G401 (cell line): ENCODE results near the gene LDHD. TPM values are rescaled to one million over a fixed set of nuclear protein-coding genes. Genes with fewer than 3 reads are reported as not detected.

ENCODE experiments used
- DNase-seq: peaks from one replicate; pipeline ENCODE4 v3.0.0-alpha.2; 2015; ENCODE audit warnings: low spot score
- in situ Hi-C: cut with HindIII; loops from 2 replicates; pipeline ENCODE4 v1.10.0; 2016; ENCODE audit warnings: low sequenced_read_pairs, mixed read lengths
- total RNA-seq: library from RNA; depleted of rRNA; stranded (reverse); fragments of >200 nt; shearing (Covaris generic); gene quantifications from 2 replicates; pipeline ENCODE4 v1.2.3, GENCODE V29; 2014

LDHD gene
- total RNA-seq, 1 experiment from 2014 or later, result 3.0 TPM

- no peak for DNase-seq
- in situ Hi-C loops, result no loop called here
These were observed 29.7 kb downstream of the LDHD start for GRCh38 chr16:75086688-75087374.

DNA sequence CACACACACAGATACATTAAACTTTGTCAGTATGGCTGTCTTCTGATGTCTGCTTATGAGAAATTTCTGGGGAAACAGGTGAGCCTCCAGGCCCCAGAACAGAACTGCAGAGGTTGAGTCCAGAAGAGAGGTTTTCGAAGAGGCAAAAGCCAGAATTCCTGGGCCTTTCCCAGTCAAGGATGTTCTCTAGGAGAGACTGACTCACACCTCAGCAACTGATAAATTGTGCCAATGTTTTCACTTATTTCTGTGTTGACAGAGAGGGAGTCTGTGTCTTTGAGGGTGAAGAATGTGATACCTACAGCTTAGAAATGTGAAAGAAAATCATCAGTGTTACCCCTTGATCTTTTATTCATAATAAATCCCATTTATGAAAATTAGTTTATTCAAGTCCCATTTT is 30.3 kb downstream of the LDHD start:
- no peak for DNase-seq
- in situ Hi-C loops, result no loop called here

DNA sequence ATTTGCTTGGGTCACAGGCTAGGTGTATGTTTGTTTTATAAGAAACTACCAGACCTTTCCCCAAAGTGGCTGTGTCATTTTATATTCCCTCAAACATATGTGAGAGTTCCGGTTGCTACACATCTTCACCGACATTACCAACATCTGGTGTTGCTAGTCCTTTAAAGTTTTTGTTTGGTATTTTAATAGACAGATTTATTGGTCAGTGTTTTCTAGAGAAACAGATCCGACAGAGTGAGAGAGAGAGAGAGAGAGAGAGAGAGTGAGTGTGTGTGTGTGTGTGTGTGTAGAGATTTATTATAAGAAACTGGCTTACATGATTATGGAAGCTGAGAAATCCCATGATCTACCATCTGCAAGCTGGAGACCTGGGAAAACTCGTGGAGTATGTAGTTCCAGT is 31.0 kb downstream of the LDHD start:
- no peak for DNase-seq
- in situ Hi-C loops, result no loop called here

- in situ Hi-C loops, result no loop called here
- no peak for DNase-seq
These were observed 32.8 kb downstream of the LDHD start for GRCh38 chr16:75083813-75084212.

DNA sequence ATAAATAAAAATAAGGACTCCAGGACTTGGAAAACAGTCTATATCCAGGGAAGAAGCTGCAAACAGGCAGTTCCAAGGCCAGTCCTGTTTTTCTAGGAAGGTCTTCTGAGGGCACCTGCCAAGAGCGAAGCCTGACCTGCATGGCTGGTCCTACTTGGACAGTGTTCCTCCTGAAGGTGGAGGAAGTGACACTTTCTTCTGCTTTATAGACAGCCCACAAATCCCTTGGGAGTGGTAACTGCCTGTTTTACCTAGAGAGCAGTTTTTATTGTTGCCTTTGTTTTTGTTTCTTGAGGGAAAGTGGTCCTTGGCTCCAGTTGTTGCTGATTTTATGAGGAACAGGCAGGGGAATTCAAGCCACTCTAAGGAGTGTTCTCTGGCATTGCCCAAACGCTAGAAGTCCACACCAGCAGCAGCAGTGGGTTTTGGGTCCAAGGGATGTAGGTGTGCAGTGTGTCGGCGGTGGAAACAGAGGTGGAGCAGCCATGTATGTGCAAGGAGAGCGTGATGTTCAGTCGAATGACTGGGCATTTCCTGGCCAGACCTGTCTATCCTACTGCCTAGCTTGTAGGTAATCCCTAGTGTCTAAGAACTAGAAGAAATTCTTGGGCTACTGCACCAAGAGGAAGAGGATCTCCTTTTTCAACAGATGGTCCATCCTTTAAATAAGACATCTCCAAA is 35.3 kb downstream of the LDHD start:
- no peak for DNase-seq
- in situ Hi-C loops, result no loop called here

DNA sequence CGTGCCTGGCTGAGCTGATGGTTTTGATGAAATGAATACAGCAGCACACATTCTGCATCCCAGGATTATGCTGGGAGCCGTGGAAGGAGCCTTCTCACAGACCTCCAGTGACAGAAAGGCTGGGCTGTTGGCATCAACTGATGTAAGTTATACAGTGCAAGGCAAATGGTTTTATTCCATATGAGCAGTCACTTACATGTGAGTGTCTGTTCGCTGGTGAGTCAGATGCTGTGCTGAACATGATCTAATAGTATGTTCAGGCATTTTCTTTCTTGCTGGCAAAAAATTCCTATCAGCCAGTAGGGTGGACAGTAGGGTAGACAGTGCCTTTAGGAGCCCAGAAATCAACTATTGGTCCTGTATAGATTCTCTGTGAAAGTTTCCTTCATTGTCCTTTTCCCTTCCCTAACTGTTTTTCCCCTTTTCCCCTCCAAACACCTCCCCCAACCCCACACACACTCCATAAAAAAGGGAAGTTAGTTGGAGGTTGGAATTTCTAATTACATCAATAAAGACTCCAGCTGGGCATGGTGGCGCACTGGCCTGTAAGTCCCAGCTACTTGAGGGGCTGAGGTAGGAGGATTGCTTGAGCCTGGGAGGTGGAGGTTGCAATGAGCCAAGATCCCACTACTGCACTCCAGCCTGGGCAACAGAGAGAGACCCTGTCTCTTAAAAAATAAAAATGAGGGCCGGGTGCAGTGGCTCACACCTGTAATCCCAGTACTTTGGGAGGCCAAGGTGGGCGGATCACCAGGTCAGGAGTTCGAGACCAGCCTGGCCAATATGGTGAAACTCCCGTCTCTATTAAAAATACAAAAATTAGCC is 36.2 kb downstream of the LDHD start:
- in situ Hi-C loops, result no loop called here
- no peak for DNase-seq

- no peak for DNase-seq
- in situ Hi-C loops, result no loop called here
These were observed 37.1 kb downstream of the LDHD start for GRCh38 chr16:75079346-75079926.

DNA sequence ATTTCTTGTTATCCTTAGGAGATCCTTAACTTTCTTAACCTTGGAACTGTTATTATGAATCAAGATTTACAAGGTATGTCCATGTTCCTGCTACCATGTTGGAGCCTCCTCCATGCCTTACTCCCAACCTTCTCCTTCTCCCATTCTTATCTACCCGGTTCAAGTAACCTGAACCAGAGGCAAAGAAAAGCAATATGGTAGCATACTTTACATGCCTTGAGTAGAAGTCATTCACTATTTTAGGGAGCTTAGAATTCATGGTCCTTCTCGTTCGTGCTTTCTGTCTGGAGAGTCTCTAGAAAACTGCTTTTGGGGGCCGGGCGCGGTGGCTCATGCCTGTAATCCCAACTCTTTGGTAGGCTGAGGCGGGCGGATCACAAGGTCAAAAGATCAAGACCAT is 37.7 kb downstream of the LDHD start:
- DNase-seq, result no peak
- in situ Hi-C loops, result no loop called here

DNA sequence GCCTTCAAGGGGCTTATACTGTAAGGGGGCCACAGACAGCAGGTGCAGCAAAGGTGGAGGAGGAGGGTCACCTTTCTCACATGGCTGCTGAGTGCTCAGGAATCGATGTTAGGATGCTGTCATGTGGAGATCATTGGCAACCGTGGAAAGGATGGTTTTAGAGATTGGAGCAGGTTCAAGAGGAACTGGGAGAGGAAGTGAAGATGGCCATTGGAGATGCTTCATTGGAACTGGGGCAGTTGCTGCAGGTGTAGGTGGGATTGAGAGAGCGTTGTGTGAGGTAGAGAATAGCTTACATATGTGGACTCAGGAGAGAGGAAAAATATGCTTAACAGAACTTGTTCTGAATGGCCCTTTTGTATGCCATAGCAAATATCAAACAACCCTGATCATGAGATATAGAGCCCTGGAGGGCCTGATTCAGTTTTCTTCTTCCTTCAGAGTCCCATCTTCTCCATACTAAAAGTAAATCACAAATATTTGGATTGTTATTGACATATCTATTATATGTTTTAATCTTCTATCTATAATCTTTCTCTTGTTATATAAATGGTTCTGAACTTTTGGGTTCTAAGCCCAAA is 40.8 kb downstream of the LDHD start:
- no peak for DNase-seq
- in situ Hi-C loops, result no loop called here

- in situ Hi-C loops, result no loop called here
These were observed 41.5 kb downstream of the LDHD start for GRCh38 chr16:75074920-75075687.

GRCh38 chr16:75074304-75074793 is 42.2 kb downstream of the LDHD start:
- DNase-seq, result no peak
- in situ Hi-C loops, result no loop called here

More at GRCh38 chr16:75074920-75075687, 41.5 kb downstream of the LDHD start:
- DNase-seq, result peak; percentile 79

GRCh38 chr16:75073545-75074303 is 42.9 kb downstream of the LDHD start:
- no peak for DNase-seq
- in situ Hi-C loops, result no loop called here

- DNase-seq, result no peak
- in situ Hi-C loops, result no loop called here
These were observed 44.2 kb downstream of the LDHD start for GRCh38 chr16:75072239-75072947.

GRCh38 chr16:75071621-75072020 is 45.0 kb downstream of the LDHD start:
- no peak for DNase-seq
- in situ Hi-C loops, result no loop called here

GRCh38 chr16:75070012-75070841 is 46.4 kb downstream of the LDHD start:
- in situ Hi-C loops, result no loop called here
- DNase-seq, result peak; percentile 96
